NCI-H2107 (cell line): ENCODE data around the gene TRIM37.

Source experiments
- DNase-seq: peaks from one replicate; lab custom pipeline; 2025; lab: John Stamatoyannopoulos, UW

Gene TRIM37

DNA sequence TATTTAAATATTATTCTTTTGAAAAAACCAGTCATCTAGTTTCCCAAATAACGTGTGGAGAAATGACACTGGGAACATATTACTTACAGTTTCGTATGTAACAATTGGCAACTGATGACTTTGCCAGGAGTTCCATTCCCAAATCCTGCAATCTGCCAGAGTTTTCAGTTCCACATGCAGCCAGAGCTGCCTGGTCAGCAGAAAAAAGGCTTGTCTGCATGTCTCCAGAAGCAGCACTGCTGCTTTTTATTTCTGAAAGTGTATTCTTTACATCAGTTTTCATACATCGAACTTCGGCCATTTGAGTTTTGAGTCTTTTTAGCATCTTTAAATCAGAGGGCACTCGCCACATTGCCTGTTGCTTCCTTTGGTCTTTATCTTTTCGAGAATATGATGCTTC is 78.4 kb downstream of the TRIM37 start:
- no peak for DNase-seq

DNA sequence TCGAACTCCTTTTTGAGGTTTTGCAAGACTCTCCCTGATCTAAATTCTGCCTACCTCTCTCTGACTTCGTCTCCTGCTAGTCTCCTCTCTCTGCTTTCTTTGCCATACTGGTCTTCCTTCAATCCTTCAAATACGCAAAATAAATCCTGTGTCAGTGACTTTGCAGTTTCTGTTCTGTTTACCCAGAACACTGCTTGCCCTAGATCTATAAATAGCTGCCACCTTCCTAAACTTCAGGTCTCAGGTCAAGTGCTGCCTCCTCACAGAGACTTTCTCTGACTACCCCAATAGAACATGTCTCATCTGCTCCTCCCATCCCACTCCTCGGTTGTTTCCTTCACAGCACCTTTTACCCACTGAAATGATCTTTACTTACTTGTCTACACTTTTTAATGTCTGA is 78.9 kb downstream of the TRIM37 start:
- no peak for DNase-seq

DNA sequence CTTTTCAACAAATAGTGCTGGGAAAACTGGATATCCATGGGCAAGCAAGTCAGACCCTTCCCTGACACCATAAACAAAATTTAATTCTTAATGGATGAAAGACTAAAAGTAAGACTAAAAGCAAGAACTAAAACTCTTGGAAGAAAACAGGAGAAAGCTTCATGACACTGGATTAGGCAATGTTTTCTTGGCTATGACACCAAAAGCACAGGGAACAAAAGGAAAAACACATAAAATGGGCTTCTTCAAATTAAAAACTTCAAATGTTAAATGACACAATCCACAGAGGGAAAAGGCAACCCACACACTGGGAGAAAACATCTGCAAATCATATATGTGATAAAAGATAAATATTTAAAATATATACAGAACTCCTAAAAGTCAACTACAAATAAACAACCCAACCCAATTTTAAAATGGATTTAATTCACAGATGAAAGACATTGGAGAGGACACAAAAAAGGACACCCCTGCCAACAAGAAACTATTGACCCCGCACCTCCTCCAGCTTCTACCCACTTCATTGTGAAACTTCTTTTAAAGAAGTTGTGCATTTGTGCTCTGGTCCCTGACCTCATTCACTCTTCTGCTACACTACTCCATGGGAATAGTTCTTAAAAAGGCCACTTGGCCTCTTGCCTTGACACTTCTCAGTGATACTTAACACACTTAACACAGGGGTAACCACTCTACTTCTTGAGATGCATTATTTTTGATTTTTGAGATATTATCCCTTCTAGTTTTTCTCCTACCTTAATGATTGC is 80.3 kb downstream of the TRIM37 start:
- no peak for DNase-seq

DNA sequence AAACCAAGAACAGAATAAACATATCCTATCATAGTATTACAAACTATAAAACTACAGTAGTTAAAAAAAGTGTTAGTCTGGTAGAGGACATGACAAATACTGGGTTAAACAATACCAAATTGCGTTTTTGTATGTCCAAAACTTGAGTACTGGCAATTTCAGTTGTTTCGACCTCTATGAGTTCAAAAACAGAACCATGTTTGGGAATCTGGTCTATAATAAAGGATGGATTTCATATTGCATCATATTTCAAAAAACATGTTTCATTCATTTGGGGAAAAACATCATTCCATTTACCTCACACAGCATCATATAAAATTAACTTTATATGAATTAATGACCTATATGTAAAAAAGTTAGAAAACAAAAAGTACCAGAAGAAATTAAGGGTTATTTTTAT is 81.8 kb downstream of the TRIM37 start:
- no peak for DNase-seq

DNA sequence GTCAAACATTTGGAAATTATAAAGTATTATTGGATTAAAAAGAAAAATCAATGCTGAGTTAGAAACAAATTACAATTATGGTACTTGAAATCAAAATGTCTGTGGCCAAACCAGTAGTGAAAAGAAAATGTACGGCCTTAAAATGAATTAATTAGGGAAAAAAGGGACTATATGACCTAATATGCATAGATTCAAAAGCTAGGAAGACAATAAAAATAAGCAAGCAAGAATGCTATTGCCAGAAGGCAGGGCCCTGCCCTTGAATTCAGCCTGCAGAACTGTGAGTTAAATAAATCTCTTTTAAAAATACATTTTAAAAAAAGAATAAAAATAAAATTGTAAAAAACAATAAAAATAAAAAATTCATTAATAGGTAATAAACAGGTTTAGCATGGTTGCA is 88.7 kb downstream of the TRIM37 start:
- DNase-seq = no peak

DNA sequence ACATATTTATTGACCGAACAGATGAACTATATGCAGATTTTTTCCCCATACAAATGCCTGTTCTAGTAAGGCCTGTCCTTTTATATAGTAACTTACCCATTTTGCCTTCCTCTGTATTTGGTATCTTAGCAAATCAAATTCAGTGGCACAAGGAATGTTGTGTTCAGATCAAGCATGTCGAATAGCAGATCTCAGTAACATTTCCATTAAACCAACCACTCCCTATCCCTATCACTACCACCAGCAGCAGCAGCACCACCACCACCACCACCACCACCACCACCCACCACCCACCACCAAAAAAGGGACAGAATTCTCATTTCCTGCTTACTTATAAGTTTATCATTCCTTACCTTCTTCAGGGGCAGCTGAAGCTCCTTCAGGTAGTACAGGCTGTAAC is 94.7 kb downstream of the TRIM37 start:
- no peak for DNase-seq

DNA sequence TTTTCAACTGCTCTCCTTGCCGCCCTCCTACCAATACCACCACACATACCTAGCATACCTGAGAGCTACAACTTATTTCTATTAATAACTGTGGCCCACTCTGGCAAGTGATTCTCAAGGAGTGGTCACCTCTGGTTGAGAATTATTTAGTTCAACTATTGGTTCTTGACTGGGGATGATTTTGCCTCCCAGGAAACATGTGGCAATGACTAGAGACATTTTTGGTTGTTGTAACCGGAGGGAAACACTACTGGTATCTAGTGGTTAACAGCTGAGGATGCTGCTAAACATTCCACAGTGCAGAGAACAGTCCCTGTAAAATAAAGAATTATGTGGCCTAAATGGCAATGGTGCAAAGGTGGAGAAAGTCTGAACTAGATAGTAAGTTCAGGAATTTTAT is 96.7 kb downstream of the TRIM37 start:
- DNase-seq = no peak

DNA sequence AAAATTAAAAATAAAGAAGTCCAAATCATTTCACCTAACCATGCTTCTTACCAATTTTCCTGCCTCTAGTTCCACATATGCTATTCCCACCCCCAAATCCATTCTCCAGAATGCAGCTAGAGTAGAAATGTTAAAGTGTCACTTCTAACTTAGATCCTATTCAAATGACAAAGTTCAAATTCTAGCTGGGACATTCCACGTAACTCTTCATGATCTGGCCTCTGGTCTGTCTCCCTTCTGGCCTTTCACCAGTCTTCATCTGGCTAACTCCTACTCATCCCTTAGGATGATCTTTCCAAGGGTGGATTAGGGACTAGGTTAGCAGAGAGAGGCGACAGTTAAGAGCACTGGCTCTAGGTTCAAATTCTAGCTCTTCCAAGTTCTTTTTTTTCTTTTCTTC is 97.9 kb downstream of the TRIM37 start:
- no peak for DNase-seq

DNA sequence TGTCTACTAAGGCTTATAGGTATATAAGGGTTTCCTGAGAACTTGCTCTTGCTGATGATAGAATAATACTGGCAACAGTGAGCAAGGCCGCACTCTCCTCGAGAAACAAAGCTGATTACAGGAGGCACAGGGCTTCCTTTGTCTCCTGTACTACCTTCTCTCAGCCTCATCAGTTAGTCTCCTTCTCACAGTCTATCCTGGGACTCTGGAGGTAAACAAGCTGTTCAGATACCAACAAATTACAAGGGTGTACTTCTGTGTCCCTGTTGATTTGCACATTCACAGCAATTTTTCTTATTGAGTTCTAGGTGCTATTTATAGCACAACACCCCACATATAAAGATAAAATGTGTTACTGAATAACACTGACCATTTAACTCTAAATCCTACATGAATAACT is 98.7 kb downstream of the TRIM37 start:
- no peak for DNase-seq

DNA sequence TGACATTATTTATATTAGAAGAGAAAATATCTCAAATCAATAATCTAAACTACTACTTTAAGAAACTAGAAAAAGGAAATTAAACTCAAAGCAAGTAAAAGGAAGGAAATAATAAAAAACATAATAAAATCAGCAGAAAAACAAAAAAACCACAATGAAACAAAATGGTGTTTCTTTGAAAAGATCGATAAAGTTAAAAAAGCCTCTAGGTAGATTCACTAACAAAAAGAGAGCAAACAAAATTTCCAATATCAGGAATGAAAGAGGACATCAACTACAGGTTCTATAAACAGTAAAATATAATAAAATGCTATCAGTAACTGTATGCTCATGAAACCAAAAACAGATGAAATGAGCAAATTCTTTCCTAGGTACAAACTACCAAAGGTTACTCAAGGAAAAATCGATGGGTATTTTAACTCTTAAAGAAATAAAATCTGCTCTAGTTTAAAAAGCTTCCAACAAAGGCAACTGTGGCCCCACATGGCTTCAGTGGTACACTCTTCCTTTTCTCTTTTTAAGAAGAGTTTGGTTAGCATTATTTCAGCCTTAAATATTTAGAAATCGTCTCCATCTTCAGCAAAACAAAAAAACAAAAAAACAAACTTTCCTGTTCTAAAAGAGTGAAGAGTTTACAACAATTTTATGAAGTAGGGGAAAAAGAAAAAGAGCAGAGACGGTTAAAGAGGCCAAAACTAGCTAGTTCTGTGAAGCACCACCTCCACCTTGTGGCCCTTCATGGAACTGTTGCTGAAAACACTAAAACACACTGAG is 102.2 kb downstream of the TRIM37 start:
- peak; percentile 42 for DNase-seq

DNA sequence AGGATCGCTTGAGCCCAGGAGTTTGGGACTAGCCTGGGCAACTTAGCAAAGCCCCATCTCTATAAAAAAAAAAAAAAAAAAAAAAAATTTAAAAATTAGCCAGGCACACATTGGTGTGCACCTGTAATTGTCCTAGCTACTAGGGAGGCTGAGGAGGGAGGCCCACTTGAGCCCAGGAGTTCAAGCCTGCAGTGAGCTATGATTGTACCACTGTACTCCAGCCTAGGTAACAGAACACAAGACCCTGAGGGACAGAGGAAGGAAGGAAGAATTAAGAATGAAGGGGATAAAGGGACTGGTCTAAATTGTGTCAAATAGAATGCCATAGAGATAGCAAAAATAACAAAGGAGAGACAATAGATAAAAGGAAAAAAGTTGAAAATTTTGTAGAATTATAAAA is 102.8 kb downstream of the TRIM37 start:
- DNase-seq = no peak

DNA sequence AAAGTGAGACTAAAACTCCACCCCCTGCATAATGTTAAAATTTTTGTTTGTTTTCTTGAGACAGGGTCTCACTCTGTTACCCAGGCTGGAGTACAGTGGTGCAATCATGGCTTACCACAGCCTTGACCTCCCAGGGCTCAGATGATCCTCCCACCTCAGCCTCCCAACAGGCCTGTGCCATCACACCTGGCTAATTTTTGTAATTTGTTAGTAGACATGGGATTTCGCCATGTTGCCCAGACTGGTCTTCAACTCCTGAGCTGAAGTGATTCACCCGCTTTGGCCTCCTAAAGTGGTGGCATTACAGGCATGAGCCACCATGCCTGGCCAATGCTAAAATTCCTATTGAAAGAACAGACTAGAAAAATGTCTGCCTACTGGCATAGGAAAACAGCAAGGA is 103.8 kb downstream of the TRIM37 start:
- DNase-seq = no peak

DNA sequence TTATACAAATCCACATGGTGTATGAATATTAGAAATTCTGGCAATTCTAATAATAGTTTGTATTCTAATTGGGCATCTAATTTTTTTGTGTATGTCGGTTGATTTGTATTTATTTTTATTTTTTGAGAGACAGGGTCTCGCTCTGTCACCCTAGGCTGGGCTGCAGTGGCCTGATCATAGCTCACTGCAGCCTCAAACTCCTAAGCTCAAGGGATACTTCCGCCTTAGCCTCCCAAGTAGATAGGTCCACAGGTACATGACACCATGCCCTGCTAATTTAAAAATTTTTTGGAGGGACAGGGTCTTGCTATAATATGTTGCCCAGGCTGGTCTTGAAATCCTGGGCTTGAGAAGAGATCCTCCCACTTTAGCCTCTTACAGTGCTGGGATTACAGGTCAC is 104.6 kb downstream of the TRIM37 start:
- no peak for DNase-seq

DNA sequence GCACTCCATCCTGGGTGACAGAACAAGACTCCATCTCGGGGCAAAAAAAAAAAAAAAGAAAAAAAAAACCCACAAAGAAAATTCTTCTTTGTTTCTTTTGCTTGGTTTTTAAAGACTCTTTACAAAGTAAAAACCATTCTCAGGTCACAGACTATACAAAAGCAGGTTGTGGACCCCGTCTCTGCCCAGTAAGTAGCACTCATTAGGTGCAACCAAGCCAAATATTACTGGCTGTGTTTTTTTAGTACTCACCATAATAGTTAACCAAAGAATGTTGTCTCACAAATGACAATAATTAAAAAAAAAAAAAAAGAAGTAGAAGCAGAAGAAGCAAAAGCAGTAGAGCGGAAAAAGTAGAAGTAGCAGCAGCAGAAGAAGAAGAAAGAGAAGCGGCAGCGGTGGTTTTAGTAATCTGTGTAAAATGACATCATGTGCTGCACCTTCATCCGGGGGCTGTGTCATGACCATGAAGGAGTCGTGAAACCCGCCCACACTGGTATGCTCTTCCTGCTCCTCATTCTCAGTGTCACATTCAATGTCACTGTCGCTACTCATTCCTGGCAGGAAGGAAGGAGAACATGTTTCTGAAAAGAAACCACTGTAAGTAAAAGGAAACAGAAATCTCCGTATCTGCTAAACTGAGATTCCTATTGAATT is 105.4 kb downstream of the TRIM37 start:
- no peak for DNase-seq

DNA sequence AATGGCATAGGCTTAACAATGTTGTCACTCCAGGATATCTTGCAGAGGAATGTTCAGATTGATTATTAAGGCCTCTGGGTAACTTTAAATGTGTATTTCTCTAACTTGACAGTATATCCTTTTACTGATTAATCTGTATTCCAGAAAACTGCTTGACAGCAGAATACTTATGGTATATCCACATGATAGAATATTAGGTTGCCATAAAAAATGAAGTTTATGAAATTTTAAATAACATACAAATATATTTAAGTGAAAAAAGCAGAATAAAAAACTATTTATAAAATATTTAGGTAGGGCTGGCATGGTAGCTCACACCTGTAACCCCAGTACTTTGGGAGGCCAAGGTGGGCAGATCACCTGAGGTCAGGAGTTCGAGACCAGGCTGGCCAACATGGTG is 106.7 kb downstream of the TRIM37 start:
- DNase-seq = no peak

DNA sequence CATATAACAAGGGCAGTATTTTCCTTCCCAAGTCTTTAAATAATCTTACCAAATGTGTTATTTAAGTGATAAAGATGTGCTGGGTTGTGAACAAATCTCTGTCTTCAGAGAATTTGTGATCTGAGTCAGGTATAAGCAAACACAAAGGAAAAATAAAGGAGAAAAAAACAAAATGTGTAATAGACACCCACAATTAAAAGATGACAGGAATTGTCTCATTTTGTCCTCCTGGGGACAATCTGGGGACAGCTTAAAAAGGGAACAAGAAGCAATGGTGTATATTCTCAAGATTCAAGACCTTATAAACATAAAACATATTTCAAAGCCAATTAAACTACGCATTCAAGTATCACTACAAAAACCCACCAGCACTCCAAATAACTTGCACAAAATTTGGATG is 107.2 kb downstream of the TRIM37 start:
- no peak for DNase-seq

DNA sequence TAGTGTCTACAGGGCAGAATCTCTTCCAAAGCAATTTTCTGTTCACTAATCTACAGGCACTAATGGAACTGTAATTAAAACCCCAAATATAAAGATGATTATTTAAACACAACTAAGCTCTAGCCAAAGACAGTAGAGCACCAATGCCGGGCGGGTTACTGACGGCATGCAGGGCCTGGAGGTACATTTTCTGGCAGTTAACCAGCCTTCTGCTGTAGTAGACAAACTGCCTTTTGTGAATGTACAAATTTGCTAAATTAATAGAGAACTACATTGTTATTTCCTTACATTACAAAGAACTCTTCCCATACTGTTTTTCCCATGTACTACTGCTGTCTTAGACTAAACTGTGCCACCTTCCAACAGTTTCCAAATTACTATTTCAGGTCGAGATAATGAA is 107.8 kb downstream of the TRIM37 start:
- no peak for DNase-seq

DNA sequence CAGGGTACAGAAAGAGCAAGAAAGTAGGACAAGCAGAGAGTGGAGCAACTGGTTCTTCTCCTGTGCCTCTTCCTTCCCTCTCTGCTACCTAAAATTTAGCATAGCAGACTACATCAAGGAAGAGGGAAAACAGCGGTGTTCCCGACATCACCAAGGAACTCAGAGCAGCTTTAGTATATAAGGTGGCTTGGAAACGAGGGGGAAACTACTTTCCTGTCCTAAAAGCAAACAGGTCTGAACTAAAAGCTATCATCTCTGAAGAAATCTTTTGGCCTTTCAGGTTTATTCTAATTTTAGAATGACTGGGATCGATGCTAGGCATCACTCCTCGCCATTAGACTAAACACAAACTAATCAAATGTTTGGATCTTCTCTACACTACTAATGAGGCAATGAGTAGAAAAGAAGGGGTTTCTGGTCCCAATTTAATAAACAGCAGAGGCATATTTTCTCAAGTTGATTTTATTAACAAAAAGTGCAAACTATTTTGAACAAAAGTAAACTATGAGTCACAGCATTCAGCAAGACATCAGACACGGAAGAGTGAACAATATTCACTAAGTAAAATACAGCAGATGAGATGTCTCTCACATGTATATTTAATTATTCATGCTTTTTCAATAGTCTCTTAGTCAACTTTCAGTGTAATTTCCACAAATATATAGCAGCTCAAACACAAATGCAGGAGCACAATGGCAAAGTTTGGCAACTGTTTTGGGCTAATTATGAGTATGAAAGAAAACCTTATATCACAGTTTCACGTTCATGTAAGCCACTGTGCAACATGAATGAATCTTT is 108.7 kb downstream of the TRIM37 start:
- no peak for DNase-seq

DNA sequence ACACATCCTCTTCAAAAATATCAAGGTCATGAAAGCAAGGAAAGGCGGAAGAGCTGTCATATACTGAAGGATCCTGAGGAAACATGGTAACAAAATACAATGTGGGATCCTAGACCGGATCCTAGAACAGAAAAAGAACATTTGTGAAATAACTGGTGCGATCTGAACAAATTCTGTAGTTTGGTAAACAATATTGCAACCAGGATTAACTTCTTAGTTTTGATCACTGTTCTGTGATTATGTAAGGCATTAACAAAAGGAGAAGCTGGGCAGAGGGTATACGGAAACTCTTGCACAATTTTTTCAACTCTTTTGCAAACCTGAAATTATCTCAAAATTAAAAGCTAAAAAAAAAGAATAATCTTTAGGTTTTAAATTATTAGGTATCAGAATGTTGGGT is 109.7 kb downstream of the TRIM37 start:
- DNase-seq = no peak

DNA sequence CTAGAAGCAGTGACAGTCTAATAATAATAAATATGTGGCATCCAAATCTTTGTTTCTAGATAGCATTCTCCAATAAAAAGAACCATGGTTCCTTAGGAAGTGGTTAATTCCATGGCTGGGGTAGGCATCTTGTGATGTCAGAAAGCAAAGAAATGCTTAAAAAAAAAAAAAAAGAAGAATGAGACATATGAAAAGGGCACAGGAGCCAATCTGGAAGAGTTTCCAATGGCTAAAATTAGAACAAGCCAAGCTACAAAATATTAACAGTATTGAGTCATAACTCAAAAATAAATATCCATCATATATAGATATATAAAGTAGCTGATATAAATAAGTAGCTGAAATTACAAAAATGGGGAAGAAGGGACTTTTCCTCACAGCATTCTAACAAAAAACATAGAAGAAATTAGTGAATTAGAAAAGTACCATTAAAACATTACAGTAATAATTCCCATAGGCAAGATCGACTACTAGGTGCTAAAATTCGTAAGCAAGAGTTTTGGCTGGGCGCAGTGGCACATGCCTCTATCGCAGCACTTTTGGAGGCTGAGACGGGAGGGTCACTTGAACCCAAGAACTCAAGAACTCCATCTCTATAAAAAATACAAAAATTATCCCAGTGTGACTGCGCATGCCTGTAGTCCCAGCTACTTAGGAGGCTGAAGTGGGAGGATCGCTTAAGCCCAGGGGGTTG is 111.3 kb downstream of the TRIM37 start:
- DNase-seq = no peak

DNA sequence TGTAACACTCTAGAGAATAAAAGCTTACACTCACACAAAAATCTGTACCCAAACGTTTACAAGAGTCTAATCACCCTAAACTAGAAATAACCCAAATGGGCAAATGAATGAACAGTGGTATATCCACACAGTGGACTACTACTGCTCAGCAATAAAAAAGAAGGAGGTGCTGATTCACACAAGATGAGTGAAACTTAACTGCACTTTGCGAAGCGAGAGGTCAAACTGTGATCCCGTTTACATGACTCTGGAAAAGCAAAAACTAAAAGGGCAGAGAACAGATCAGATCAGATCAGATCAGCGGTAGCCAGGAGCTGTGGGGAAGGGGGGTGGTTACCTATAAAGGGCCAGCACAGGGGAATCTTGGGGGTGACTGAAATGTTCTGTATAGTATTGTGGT is 113.4 kb downstream of the TRIM37 start:
- DNase-seq = no peak
